ENCODE results near the gene MGST3. TPM values are rescaled to one million over a fixed set of nuclear protein-coding genes. Genes with fewer than 3 reads are reported as not detected.

Gene MGST3
- total and polyA plus RNA-seq, 2 experiments from 2014 or later = 84.5 to 262 TPM

DNA sequence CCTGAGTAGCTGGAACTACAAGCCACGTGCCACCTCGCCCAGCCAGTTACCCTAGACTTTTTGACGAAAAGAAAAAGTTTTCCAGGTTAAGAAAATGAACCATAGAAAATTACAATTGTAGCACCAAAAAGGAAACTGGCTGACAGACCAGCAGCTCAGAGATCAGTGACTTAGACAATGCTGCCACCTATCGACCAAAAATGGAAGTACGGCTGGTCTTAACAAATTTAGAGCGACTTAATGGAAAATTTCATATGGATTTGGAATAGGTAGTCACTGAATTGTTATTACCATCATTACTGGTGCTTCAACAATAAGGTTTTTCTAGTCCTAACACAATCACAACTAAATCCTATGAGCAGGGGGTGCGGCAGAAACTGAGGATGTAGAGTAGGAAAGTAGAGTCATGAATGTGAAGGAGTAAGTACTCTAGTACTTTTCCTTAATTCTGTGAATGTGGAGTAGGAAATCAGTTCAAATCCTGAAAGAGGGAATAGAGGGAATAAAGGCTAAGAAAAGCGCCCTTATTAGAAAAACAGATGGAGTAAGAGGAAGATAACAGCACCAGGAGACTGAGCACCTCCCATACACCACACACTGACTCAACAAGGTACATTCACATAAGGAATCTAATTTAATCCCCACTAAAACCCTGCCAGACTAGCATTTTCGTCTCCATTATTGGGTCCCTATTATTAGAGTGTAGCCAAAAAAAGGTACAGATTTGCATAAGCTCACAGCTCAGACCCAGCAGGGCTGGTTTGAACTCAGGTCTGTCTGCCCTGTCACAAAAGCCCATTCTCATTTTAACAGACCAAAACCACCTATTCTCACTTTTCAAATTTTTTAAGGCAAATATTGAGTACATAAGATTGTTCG lies 37.9 kb upstream of the MGST3 start:
- H3K4me2 ChIP-seq = no peak overlapping the region
- H3K36me3 Mint-ChIP-seq (ENCODE audit: low read depth) = no peaks in the 10 kb centered on the region
- H3K4me3 ChIP-seq = no peak overlapping the region
- no peaks in the 10 kb centered on the region for H3K9me3 Mint-ChIP-seq
- peak; percentile 54 for ATAC-seq
- TF ChIP-seq CREB1 (CRISPR knock-in tag; IDR thresholded peaks at IDR 0.05; ENCODE audit: low read depth) = no peak
- TF ChIP-seq, protein P1, sequence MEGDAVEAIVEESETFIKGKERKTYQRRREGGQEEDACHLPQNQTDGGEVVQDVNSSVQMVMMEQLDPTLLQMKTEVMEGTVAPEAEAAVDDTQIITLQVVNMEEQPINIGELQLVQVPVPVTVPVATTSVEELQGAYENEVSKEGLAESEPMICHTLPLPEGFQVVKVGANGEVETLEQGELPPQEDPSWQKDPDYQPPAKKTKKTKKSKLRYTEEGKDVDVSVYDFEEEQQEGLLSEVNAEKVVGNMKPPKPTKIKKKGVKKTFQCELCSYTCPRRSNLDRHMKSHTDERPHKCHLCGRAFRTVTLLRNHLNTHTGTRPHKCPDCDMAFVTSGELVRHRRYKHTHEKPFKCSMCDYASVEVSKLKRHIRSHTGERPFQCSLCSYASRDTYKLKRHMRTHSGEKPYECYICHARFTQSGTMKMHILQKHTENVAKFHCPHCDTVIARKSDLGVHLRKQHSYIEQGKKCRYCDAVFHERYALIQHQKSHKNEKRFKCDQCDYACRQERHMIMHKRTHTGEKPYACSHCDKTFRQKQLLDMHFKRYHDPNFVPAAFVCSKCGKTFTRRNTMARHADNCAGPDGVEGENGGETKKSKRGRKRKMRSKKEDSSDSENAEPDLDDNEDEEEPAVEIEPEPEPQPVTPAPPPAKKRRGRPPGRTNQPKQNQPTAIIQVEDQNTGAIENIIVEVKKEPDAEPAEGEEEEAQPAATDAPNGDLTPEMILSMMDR (conservative IDR thresholded peaks at IDR 0.05; ENCODE audit: low read depth in 2 of 2) = peak; percentile 90 to 98
- H3K9me2 ChIP-seq (ENCODE audit: insufficient read depth) = no peaks in the 10 kb centered on the region
- H3K4me1 Mint-ChIP-seq = peaks cover 6% of the 10 kb centered on the region; the same call in 2 of the 3 replicates
- no peak overlapping the region for H3K4me3 Mint-ChIP-seq
- no peaks in the 10 kb centered on the region for H3F3A ChIP-seq (replicated peaks; ENCODE audit: low read depth)
- H3K79me2 ChIP-seq (replicated peaks; ENCODE audit: insufficient read depth) = no peaks in the 10 kb centered on the region
- H3K27ac ChIP-seq (ENCODE audit: low read depth) = no peak overlapping the region
- no peaks in the 10 kb centered on the region for H3K36me3 ChIP-seq (ENCODE audit: insufficient read depth)
- DNase-seq (ENCODE audit: low spot score) = peak; percentile 82
- H3K27ac Mint-ChIP-seq = no peak overlapping the region
- H3K27me3 Mint-ChIP-seq (ENCODE audit: insufficient read depth, low read depth, poor library complexity) = no peaks in the 10 kb centered on the region
- H3K27me3 ChIP-seq (ENCODE audit: insufficient read depth) = no peaks in the 10 kb centered on the region
- H3K4me1 ChIP-seq (ENCODE audit: insufficient read depth) = no peaks in the 10 kb centered on the region
- no peaks in the 10 kb centered on the region; the same call in 1 of the 2 replicates for H4K20me1 ChIP-seq (replicated peaks; ENCODE audit: insufficient read depth)
- no peak overlapping the region for H2AFZ ChIP-seq

DNA sequence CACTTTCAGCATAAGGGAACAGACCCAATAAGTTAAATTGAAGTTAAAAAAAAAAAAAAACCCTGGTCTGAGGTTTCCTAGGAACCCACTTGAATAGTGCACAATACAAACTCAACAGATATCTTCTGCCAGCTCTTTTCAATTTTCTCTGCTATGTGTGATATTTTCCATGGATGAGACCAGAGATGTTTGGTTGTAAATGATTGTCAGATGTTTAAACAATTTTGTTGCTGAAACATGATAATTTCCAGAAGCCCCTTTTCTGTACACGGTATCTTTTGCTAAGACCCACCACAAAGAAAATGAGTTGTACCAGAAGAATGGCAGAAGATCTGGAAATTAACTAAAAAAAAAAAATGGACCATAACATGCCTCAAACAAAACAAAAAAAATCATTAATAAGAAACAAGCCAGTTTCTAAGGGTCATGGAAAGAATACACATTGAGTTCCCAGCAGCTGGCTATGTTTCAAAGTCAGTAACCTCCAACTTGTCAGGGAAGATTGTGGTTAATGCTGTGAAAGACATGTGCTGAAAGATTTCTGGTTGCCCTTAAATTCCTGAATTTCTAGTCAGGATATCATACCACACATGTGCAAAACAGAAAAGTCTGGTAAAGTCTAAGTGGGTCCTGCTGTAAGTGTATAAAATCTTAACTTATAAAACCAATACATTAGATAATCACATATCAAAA lies 35.6 kb upstream of the MGST3 start:
- no peak for DNase-seq (ENCODE audit: low spot score)
- no peaks in the 10 kb centered on the region for H3K27me3 ChIP-seq (ENCODE audit: insufficient read depth)
- ATAC-seq = no peak
- Mint-ChIP-seq H3K4me3 (no peak overlapping the region), H3K4me1 (peaks cover 18% of the 10 kb centered on the region), H3K36me3 (ENCODE audit: low read depth) (no peaks in the 10 kb centered on the region), H3K9me3 (no peaks in the 10 kb centered on the region), H3K27ac (no peak overlapping the region), H3K27me3 (ENCODE audit: insufficient read depth, low read depth, poor library complexity) (no peaks in the 10 kb centered on the region)
- H3F3A ChIP-seq (replicated peaks; ENCODE audit: low read depth) = no peaks in the 10 kb centered on the region
- H3K36me3 ChIP-seq (ENCODE audit: insufficient read depth) = no peaks in the 10 kb centered on the region
- no peaks in the 10 kb centered on the region for H3K79me2 ChIP-seq (replicated peaks; ENCODE audit: insufficient read depth)
- no peak overlapping the region for H2AFZ ChIP-seq
- peaks cover 11% of the 10 kb centered on the region; the same call in 1 of the 2 replicates for H3K4me1 ChIP-seq (ENCODE audit: insufficient read depth)
- no peaks in the 10 kb centered on the region for H4K20me1 ChIP-seq (replicated peaks; ENCODE audit: insufficient read depth)
- no peak overlapping the region for H3K4me3 ChIP-seq
- no peak overlapping the region for H3K27ac ChIP-seq (ENCODE audit: low read depth)
- H3K4me2 ChIP-seq = no peak overlapping the region
- H3K9me2 ChIP-seq (ENCODE audit: insufficient read depth) = no peaks in the 10 kb centered on the region
- TF ChIP-seq, protein P2, sequence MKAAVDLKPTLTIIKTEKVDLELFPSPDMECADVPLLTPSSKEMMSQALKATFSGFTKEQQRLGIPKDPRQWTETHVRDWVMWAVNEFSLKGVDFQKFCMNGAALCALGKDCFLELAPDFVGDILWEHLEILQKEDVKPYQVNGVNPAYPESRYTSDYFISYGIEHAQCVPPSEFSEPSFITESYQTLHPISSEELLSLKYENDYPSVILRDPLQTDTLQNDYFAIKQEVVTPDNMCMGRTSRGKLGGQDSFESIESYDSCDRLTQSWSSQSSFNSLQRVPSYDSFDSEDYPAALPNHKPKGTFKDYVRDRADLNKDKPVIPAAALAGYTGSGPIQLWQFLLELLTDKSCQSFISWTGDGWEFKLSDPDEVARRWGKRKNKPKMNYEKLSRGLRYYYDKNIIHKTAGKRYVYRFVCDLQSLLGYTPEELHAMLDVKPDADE (IDR thresholded peaks at IDR 0.05) = no peak
- TF ChIP-seq POLR2AphosphoS5 (IDR thresholded peaks at IDR 0.05; ENCODE audit: low read depth) (no peak), ZNF331 (CRISPR knock-in tag; IDR thresholded peaks at IDR 0.05; ENCODE audit: low read depth) (no peak), EZH2phosphoT487 (IDR thresholded peaks at IDR 0.05; ENCODE audit: unreplicated experiment) (no peak), JUNB (IDR thresholded peaks at IDR 0.05; ENCODE audit: unreplicated experiment) (no peak), NANOG (IDR thresholded peaks at IDR 0.05; ENCODE audit: borderline replicate concordance) (no peak), ZNF114 (CRISPR knock-in tag; IDR thresholded peaks at IDR 0.05) (no peak), CREB1 (CRISPR knock-in tag; IDR thresholded peaks at IDR 0.05; ENCODE audit: low read depth) (no peak), STAT1 (IDR thresholded peaks at IDR 0.05; ENCODE audit: unreplicated experiment) (no peak)
- TF ChIP-seq, protein P3, sequence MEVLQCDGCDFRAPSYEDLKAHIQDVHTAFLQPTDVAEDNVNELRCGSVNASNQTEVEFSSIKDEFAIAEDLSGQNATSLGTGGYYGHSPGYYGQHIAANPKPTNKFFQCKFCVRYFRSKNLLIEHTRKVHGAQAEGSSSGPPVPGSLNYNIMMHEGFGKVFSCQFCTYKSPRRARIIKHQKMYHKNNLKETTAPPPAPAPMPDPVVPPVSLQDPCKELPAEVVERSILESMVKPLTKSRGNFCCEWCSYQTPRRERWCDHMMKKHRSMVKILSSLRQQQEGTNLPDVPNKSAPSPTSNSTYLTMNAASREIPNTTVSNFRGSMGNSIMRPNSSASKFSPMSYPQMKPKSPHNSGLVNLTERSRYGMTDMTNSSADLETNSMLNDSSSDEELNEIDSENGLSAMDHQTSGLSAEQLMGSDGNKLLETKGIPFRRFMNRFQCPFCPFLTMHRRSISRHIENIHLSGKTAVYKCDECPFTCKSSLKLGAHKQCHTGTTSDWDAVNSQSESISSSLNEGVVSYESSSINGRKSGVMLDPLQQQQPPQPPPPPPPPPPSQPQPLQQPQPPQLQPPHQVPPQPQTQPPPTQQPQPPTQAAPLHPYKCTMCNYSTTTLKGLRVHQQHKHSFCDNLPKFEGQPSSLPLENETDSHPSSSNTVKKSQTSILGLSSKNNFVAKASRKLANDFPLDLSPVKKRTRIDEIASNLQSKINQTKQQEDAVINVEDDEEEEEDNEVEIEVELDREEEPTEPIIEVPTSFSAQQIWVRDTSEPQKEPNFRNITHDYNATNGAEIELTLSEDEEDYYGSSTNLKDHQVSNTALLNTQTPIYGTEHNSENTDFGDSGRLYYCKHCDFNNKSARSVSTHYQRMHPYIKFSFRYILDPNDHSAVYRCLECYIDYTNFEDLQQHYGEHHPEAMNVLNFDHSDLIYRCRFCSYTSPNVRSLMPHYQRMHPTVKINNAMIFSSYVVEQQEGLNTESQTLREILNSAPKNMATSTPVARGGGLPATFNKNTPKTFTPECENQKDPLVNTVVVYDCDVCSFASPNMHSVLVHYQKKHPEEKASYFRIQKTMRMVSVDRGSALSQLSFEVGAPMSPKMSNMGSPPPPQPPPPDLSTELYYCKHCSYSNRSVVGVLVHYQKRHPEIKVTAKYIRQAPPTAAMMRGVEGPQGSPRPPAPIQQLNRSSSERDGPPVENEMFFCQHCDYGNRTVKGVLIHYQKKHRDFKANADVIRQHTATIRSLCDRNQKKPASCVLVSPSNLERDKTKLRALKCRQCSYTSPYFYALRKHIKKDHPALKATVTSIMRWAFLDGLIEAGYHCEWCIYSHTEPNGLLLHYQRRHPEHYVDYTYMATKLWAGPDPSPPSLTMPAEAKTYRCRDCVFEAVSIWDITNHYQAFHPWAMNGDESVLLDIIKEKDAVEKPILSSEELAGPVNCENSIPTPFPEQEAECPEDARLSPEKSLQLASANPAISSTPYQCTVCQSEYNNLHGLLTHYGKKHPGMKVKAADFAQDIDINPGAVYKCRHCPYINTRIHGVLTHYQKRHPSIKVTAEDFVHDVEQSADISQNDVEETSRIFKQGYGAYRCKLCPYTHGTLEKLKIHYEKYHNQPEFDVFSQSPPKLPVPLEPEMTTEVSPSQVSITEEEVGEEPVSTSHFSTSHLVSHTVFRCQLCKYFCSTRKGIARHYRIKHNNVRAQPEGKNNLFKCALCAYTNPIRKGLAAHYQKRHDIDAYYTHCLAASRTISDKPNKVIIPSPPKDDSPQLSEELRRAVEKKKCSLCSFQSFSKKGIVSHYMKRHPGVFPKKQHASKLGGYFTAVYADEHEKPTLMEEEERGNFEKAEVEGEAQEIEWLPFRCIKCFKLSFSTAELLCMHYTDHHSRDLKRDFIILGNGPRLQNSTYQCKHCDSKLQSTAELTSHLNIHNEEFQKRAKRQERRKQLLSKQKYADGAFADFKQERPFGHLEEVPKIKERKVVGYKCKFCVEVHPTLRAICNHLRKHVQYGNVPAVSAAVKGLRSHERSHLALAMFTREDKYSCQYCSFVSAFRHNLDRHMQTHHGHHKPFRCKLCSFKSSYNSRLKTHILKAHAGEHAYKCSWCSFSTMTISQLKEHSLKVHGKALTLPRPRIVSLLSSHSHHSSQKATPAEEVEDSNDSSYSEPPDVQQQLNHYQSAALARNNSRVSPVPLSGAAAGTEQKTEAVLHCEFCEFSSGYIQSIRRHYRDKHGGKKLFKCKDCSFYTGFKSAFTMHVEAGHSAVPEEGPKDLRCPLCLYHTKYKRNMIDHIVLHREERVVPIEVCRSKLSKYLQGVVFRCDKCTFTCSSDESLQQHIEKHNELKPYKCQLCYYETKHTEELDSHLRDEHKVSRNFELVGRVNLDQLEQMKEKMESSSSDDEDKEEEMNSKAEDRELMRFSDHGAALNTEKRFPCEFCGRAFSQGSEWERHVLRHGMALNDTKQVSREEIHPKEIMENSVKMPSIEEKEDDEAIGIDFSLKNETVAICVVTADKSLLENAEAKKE (CRISPR knock-in tag; IDR thresholded peaks at IDR 0.05) = no peak
